Left lung (tissue), 10 donors: ENCODE measurements around the gene ZNF654. TPM values are rescaled to one million over a fixed set of nuclear protein-coding genes. Genes with fewer than 3 reads are reported as not detected.

Source experiments
- ATAC-seq: fragments of 200-7000 bp; cut with Tn5 transposase; one replicate; pipeline ENCODE4 v1.9.1; 2020; ENCODE audit warnings: moderate library complexity
- DNase-seq, 4 donors: peaks; one replicate each; pipeline ENCODE4 v3.0.0-alpha.2; 2013 to 2020
- H3K27ac ChIP-seq, 2 donors: fragments of 200-600 bp; sonication (generic) in 1 of 2; one replicate each; pipeline versions ENCODE4 v1.5.0 to v1.8.0; 2020 to 2021
- H3K27me3 ChIP-seq, 2 donors: fragments of 200-600 bp; sonication (generic) in 1 of 2; one replicate each; pipeline versions ENCODE4 v1.5.0 to v1.8.0; 2020 to 2021
- H3K36me3 ChIP-seq, 2 donors: fragments of 200-600 bp; sonication (generic) in 1 of 2; one replicate each; pipeline versions ENCODE4 v1.5.0 to v1.8.0; 2020 to 2021
- H3K4me1 ChIP-seq, 2 donors: fragments of 200-600 bp; one replicate each; pipeline ENCODE4 v1.8.0; 2021
- H3K4me3 ChIP-seq, 2 donors: fragments of 200-600 bp; sonication (generic) in 1 of 2; one replicate each; pipeline versions ENCODE4 v1.5.0 to v1.8.0; 2020 to 2021; ENCODE audit warnings: mild to moderate bottlenecking in 1 of 2
- H3K9me3 ChIP-seq, 2 donors: fragments of 200-600 bp; sonication (generic) in 1 of 2; one replicate each; pipeline versions ENCODE4 v1.5.0 to v1.8.0; 2020 to 2021
- CTCF ChIP-seq, 2 donors: fragments of 200-600 bp; sonication (generic) in 1 of 2; IDR thresholded peaks; one replicate each; pipeline versions ENCODE4 v1.5.0 to v1.8.0; 2021; ENCODE audit warnings: antibody characterized with exemption in 2 of 2
- intact Hi-C, 2 donors: fragments of 100-400 bp; cut with DNase I; formaldehyde crosslinking; loops; one replicate each; pipeline versions ENCODE4 v1.11.2 to v1.14.2; 2022
- polyA plus RNA-seq, 6 donors: library from polyadenylated mRNA; unstranded; fragments of 120-200 nt; gene quantifications; one replicate each; pipeline ENCODE4 v1.2.1, GENCODE V29; 2013; ENCODE audit not compliant: insufficient read length in 6 of 6
- total RNA-seq, 2 donors: library from RNA; stranded (reverse); fragmentation: NEBNext Ultra II Directional; extraction: Animal tissue kit (Norgen Biotek cat#: 25700); gene quantifications; one replicate each; pipeline ENCODE4 v1.2.1, GENCODE V29; 2021
- donor health status: DM: no; HTN: yes; CAD: no.
- donor health status: DM: no; HTN: no; CAD: no.

ZNF654 gene
- total and polyA plus RNA-seq, 8 donors: 12.5 to 26.6 (median 21.9) TPM

DNA sequence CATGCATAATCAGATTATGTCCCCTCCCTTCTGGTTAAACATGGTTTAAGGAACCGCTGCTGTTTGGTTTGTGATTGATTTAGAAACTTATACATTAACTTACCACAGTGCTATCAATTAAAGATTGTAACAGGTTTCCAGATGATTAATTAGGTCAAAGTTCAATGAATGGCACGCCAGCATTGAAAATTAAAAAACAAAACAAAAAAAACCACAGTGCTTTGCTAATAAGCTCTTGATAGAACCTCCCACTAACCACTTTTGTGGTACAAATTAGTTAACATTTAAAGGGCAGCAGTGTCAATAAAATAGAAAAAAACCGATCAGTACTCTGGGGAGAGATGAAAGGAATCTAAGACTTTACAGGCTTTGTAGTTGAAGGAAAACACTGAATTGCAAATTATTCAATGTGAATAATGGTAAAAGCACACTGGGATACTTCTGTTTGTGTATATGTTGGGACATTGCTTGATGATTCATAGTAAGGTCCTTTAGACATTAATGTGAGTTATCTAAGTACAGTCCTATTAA lies 83.1 kb downstream of the ZNF654 start:
- TF ChIP-seq CTCF (IDR thresholded peaks at IDR 0.05): no peak
- Histone ChIP-seq H3K27me3 (no peaks in the 10 kb centered on the region), H3K4me3 (no peak overlapping the region), H3K36me3 (peaks cover 0 to 38% of the 10 kb centered on the region in 2 donors), H3K9me3 (no peaks in the 10 kb centered on the region), H3K27ac (no peak overlapping the region), H3K4me1 (no peaks in the 10 kb centered on the region)
- intact Hi-C loops: no loop called here
- DNase-seq (no peak), ATAC-seq (no peak)

GRCh38 chr3:88147261-88147660 lies 88.2 kb downstream of the ZNF654 start:
- ATAC-seq: no peak
- DNase-seq: no peak
- intact Hi-C loops: no loop called here
- no peak for TF ChIP-seq CTCF (IDR thresholded peaks at IDR 0.05)
- Histone ChIP-seq H3K27ac (no peak overlapping the region), H3K27me3 (no peaks in the 10 kb centered on the region), H3K4me1 (peaks cover 13 to 33% of the 10 kb centered on the region in 2 donors), H3K9me3 (no peaks in the 10 kb centered on the region), H3K4me3 (no peak overlapping the region), H3K36me3 (peaks cover 0 to 3% of the 10 kb centered on the region in 2 donors)

- Histone ChIP-seq H3K36me3 (peaks cover 0 to 5% of the 10 kb centered on the region in 2 donors), H3K4me1 (peaks cover 14 to 46% of the 10 kb centered on the region in 2 donors), H3K27me3 (no peaks in the 10 kb centered on the region), H3K27ac (peak overlapping the region in 1 of 2 donors; percentile 98), H3K9me3 (no peaks in the 10 kb centered on the region), H3K4me3 (peak overlapping the region; percentile 82 to 93)
- peak in 1 of 4 donors; percentile 57 for DNase-seq
- TF ChIP-seq CTCF (IDR thresholded peaks at IDR 0.05): no peak
- intact Hi-C loops: no loop called here
- no peak for ATAC-seq
Observed at GRCh38 chr3:88148651-88149050, 89.6 kb downstream of the ZNF654 start.

- peak overlapping the region; percentile 82 to 93 for H3K4me3 ChIP-seq
- TF ChIP-seq CTCF (IDR thresholded peaks at IDR 0.05): no peak
- H3K27me3 ChIP-seq: no peaks in the 10 kb centered on the region
- H3K36me3 ChIP-seq: peaks cover 0 to 10% of the 10 kb centered on the region in 2 donors
- peaks cover 14 to 46% of the 10 kb centered on the region in 2 donors for H3K4me1 ChIP-seq
- H3K9me3 ChIP-seq: no peaks in the 10 kb centered on the region
- H3K27ac ChIP-seq: peak overlapping the region; percentile 91 to 98
- peak in 1 of 4 donors; percentile 12 for DNase-seq
- intact Hi-C loops: no loop called here
- peak; percentile 6 for ATAC-seq
Observed at GRCh38 chr3:88149101-88149508, 90.0 kb downstream of the ZNF654 start.

GRCh38 chr3:88149509-88150362 lies 90.7 kb downstream of the ZNF654 start, which contains the start of gene C3orf38:
C3orf38 (plus strand) TSS chr3:88149959; CDS start chr3:88150053, 94 bp downstream.
- intact Hi-C loops: no loop called here
- ATAC-seq: peak; percentile 97
- Histone ChIP-seq H3K27me3 (no peaks in the 10 kb centered on the region), H3K27ac (peak within 1 kb of the TSS; percentile 91 to 98), H3K4me1 (peaks cover 14 to 46% of the 10 kb centered on the region in 2 donors), H3K4me3 (peak within 1 kb of the TSS; percentile 82 to 93), H3K9me3 (no peaks in the 10 kb centered on the region), H3K36me3 (peaks cover 0 to 16% of the 10 kb centered on the region in 2 donors)
- peak; percentile 89 to 94 (median 92) for DNase-seq
- no peak for TF ChIP-seq CTCF (IDR thresholded peaks at IDR 0.05)
